ENCODE measurements around the gene LOC128125822.

LOC128125822 gene

DNA sequence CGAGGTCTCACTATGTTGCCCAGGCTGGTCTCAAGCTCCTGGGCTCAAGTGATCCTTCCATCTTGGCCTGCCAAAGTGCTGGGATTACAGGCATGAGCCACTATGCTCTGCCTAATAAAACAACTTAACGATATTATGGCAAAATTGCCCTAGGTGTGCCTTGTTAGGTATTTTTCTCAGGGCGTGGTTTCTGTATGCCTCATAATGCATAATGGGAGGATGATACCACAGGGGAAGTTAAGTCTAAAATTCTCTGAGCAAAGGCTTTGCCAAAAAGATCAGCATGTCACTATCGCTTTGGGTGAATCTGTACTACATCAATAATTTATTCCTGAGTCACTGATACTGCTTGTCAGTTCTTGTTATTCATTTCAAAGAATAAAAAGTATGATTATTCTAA, 15.9 kb upstream of the LOC128125822 start:
- no peak for DNase-seq (ENCODE audit: low read depth in 2 of 2)

GRCh38 chr6:63558278-63558677, 14.0 kb upstream of the LOC128125822 start:
- no peak for DNase-seq (ENCODE audit: low read depth in 2 of 2)

DNA sequence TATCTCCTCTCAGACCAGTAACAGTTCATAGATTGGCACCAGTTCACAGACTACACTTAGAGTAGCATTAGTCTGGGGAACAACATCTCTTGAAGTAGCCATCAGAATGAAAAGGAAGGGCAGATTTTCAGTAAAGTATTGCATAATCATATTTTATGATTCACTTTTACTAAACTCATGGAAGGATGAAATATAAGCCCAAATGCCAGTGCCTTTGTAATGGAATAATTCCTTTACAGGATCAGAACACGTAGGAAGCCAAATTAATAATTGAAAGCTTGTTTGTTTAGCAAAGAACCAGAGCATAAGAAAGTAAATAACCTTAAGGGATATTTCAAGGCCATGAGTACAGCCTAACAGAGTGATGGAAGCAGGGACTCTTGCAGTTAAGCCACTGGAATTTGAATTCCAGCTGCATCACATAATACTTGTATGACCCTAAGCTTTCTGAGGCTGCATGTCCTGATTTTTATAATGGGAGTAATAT, 11.4 kb upstream of the LOC128125822 start:
- DNase-seq (ENCODE audit: low read depth in 2 of 2) = no peak

DNA sequence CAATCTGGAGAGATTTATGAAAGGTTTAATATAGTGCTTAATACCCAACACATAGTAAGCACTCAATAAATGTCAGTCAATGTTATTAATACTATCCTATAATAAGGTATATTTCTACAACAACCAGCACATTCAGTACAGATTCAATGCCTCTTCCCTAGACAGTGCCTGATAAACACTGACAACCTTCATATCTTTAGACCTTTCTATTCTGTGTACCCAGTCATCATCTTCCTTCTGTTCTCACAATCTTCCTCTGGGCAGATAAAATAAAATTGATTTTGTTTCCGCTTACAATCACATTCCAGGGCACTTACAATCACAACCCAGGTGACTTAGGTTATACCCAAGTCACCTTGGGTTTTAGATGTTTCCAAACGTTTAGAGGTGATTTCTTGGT, 11.0 kb upstream of the LOC128125822 start:
- no peak for DNase-seq (ENCODE audit: low read depth in 2 of 2)

DNA sequence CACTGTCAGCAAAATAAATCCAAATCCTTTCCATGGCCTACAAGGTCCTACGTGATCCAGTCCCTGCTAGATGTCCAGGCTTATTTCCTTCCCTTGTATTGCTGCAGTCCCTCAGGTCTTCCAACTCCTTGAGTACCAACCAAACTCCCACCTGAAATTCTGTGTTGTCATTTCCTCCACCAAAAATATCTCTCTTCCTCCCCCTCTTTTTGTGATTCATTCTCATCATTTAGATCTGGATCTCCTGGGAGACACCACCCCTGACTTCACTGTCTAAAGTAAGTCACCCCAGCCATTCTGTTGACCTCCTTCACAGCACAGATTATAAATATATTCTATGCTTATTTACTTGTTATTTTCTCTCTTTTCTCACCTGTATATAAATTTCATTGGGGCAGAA, 9.0 kb upstream of the LOC128125822 start:
- DNase-seq (ENCODE audit: low read depth in 2 of 2) = no peak

DNA sequence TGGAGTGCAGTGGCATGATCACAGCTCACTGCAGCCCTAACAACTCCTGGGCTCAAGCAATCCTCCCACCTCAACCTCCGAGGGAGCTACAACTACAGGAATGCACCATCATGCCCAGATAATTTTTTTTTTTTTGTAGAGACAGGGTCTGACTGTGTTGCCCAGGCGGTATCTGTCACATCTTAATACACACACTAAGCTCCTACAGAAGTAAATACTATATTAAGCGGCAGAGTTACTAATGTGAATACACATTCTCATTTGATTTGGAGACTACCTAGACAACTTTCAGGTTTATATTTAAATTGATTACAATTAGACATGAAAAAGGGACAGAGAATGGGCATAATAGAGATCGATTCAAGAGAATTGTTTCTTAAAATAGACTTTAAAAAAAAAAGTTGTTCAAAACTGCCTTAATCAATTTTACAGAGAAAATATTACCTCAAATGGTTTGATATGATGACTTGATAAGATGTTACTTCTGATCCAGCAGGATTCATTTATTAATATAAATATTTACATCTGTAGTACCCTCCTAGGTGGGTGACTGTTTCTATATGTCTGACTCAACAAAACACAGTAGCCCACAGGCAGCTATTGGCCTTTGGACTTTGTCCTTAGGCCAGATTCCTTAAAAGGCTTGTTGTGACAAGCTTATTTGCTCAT, 7.1 kb upstream of the LOC128125822 start:
- DNase-seq (ENCODE audit: low read depth in 2 of 2) = no peak

DNA sequence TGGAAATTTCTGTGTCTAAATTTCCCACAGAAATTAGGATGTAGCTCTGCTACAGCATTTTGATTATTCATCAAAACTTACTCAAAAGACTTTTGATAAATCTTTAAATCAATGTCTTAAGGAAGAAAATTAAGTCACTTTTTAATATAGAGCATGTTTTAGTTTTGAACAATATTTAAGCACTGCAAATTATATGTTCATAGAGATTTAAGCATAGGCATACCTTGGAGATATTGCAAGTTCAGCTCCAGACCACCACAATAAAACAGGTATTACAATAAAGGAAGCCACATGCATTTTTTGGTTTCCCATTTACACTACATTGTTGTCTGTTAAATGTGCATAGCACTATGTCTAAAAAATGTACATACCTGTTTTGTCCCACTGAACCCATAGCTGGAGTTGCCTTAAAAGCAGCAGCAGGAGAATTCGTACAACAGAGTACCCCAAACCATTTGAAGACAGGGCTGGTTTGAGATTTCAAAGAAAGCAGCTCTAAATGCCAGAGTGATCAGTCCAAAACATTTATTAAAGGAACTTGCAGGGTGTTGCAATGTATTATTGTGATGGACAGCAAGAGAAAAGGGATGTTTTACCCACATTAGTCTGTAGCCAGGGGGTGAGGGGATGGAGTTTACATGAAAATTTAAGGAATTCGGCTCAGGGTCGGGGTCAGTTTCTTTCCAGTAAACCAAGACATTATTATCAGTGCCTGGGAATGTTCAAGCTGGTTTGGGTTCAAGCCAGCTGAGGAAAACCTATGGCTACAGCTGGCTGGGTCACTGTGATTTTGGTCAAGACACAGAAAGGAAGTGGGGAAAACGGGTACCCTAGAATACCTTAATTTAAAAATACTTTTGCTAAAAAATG, 6.3 kb upstream of the LOC128125822 start:
- no peak for DNase-seq (ENCODE audit: low read depth in 2 of 2)

GRCh38 chr6:63567966-63568365, 4.3 kb upstream of the LOC128125822 start:
- no peak for DNase-seq (ENCODE audit: low read depth in 2 of 2)

DNA sequence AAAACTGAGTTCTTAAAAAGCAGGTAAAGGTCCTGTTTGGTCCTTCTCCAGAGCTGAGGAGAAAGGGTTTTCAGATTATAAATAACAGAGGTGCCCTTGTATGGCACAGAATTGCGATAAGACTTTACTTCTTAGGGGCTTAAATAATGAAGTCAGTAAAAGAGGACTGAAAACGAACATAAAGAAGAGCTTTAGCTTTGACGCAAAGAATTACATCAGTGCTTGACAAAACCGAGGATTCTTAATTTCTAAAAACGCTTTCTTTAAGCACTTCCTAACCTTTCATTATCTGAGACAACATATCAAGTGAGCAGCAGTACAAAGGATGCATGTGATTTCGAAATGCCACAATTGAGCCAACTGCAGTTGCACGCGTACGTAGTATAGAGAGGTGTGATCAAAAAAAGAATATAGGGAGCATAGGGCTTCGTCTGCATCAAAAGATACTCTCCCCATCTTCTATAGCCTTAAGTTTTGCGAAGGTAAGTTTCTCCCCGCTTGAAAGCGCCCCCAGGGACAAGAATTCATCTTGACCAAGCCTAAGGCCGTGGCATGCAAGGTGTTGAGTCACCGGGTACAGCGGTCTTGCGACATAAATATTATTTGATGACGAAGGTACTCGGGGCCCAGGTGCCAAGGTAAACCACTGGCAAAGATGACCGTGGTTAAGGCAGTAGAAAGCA, 778 bp upstream of the LOC128125822 start:
- peak; percentile 0 to 31 for DNase-seq (ENCODE audit: low read depth in 2 of 2)

- DNase-seq (ENCODE audit: low read depth in 2 of 2) = no peak
These were observed 431 bp downstream of the LOC128125822 start for GRCh38 chr6:63572747-63573075.

GRCh38 chr6:63573076-63573898, 1.0 kb downstream of the LOC128125822 start:
- peak; percentile 39 to 50 for DNase-seq (ENCODE audit: low read depth in 2 of 2)

- peak; percentile 6 to 21 for DNase-seq (ENCODE audit: low read depth in 2 of 2)
These were observed 1.7 kb downstream of the LOC128125822 start for GRCh38 chr6:63573899-63574553.

- no peak for DNase-seq (ENCODE audit: low read depth in 2 of 2)
These were observed 2.2 kb downstream of the LOC128125822 start for GRCh38 chr6:63574554-63574900.

GRCh38 chr6:63576147-63576772, 4.0 kb downstream of the LOC128125822 start:
- DNase-seq (ENCODE audit: low read depth in 2 of 2) = no peak

GRCh38 chr6:63576985-63577712, 4.9 kb downstream of the LOC128125822 start:
- DNase-seq (ENCODE audit: low read depth in 2 of 2) = no peak

DNA sequence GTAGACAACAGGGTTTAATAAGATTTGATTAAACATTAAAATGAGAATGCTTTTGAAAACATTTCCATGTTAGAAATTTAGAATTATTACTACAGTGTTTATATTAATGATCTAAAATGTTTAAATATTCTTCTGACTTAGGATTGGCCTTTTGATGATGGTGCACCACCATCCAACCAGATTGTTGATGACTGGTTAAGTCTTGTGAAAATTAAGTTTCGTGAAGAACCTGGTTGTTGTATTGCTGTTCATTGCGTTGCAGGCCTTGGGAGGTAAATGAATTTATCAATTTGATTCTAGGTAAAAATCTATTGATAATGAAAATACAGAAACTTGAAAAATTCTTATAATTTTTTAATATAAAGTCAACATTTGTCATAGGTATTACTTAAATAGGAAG, 6.5 kb downstream of the LOC128125822 start:
- no peak for DNase-seq (ENCODE audit: low read depth in 2 of 2)

DNA sequence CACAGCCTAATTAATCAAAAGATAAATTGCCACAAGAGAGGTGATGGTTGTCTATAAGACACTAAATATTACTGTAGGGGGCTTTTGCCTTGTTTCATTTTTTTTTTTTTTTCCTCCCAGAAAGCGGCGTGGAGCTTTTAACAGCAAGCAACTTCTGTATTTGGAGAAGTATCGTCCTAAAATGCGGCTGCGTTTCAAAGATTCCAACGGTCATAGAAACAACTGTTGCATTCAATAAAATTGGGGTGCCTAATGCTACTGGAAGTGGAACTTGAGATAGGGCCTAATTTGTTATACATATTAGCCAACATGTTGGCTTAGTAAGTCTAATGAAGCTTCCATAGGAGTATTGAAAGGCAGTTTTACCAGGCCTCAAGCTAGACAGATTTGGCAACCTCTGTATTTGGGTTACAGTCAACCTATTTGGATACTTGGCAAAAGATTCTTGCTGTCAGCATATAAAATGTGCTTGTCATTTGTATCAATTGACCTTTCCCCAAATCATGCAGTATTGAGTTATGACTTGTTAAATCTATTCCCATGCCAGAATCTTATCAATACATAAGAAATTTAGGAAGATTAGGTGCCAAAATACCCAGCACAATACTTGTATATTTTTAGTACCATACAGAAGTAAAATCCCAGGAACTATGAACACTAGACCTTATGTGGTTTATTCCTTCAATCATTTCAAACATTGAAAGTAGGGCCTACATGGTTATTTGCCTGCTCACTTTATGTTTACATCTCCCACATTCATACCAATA, 7.8 kb downstream of the LOC128125822 start:
- no peak for DNase-seq (ENCODE audit: low read depth in 2 of 2)

DNA sequence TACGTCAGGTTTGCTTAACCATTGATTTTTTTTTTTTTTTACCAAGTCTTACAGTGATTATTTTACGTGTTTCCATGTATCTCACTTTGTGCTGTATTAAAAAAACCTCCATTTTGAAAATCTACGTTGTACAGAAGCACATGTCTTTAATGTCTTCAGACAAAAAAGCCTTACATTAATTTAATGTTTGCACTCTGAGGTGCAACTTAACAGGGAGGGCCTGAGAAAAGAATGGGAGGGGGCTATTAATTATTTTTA, 8.4 kb downstream of the LOC128125822 start:
- DNase-seq (ENCODE audit: low read depth in 2 of 2) = no peak

DNA sequence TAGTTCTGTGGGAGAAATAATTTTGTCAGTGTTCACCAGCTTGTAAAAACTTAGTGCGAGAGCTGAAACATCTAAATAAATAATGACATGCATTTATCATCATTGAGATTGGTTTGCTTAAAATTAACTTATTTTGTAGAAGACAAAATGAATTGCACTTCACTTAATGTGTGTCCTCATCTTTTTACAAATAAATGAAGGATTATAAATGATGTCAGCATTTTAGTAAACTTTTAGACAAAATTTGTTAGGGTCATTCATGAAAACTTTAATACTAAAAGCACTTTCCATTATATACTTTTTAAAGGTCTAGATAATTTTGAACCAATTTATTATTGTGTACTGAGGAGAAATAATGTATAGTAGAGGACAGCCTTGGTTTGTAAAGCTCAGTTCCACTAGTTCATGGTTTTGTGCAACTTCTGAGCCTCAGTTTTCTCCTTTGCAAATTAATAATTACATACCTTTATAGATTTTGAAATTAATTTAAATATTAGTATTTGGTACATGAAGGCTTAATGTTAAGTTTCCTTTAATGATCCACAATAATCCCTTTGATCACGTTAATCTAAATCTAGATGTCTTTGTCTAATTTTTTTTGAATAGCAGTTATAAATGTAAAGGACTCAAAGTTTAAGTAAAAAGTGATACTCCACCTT, 9.2 kb downstream of the LOC128125822 start:
- DNase-seq (ENCODE audit: low read depth in 2 of 2) = no peak
